Endodermal cell (in vitro differentiated cells): Measurements from ENCODE around the gene METTL9. TPM values are rescaled to one million over a fixed set of nuclear protein-coding genes. Genes with fewer than 3 reads are reported as not detected.
"Not testable (repeated sequence)": the region's sequence is repeated elsewhere in the genome, so short reads cannot be mapped to it uniquely, and the experiment has no call there.

Experiments
- DNase-seq: peaks from one replicate; pipeline ENCODE4 v3.0.0-alpha.2; 2017
- H3K27ac ChIP-seq: 2 replicates; pipeline ENCODE4 v1.5.1; 2013; ENCODE audit warnings: mild to moderate bottlenecking, low read depth, low read length, moderate library complexity
- H3K27me3 ChIP-seq: 2 replicates; pipeline ENCODE4 v1.6.1; 2013; ENCODE audit warnings: mild to moderate bottlenecking, low read length, moderate library complexity; ENCODE audit not compliant: insufficient read depth, control insufficient read depth, poor library complexity, severe bottlenecking
- H3K36me3 ChIP-seq: 2 replicates; pipeline ENCODE4 v1.7.0; 2013; ENCODE audit warnings: mild to moderate bottlenecking, low read length, moderate library complexity; ENCODE audit not compliant: control insufficient read depth, insufficient read depth
- H3K4me1 ChIP-seq: one replicate; pipeline ENCODE4 v1.7.0; 2013; ENCODE audit warnings: low read length; ENCODE audit not compliant: control insufficient read depth, insufficient read depth
- H3K4me3 ChIP-seq: 2 replicates; pipeline ENCODE4 v1.5.1; 2013; ENCODE audit warnings: mild to moderate bottlenecking, low read length, moderate library complexity
- H3K9ac ChIP-seq: 2 replicates; pipeline ENCODE4 v1.6.1; 2013; ENCODE audit warnings: mild to moderate bottlenecking, low read length, moderate library complexity; ENCODE audit not compliant: poor library complexity, severe bottlenecking; ENCODE audit errors: extremely low read depth
- H3K9me3 ChIP-seq: 2 replicates; pipeline ENCODE4 v1.6.1; 2013; ENCODE audit warnings: mild to moderate bottlenecking, low read length, moderate library complexity; ENCODE audit not compliant: control insufficient read depth
- H3K27ac Mint-ChIP-seq: 2 replicates; pipeline ENCODE4 v1.8.0; 2020; ENCODE audit warnings: mixed read lengths
- H3K27me3 Mint-ChIP-seq: 2 replicates; pipeline ENCODE4 v1.8.0; 2021; ENCODE audit warnings: mild to moderate bottlenecking, mixed read lengths; ENCODE audit not compliant: insufficient read depth
- H3K36me3 Mint-ChIP-seq: 2 replicates; pipeline ENCODE4 v1.8.0; 2020; ENCODE audit warnings: low read depth, mixed read lengths
- H3K4me1 Mint-ChIP-seq: 2 replicates; pipeline ENCODE4 v1.8.0; 2020; ENCODE audit warnings: mixed read lengths
- H3K4me3 Mint-ChIP-seq: 2 replicates; pipeline ENCODE4 v1.8.0; 2020; ENCODE audit warnings: mild to moderate bottlenecking, moderate library complexity, mixed read lengths
- H3K9me3 Mint-ChIP-seq: 2 replicates; pipeline ENCODE4 v1.8.0; 2020; ENCODE audit warnings: mild to moderate bottlenecking, mixed read lengths
- WGBS, 2 experiments: methylation state at CpG; one replicate each; pipeline versions ENCODE4 v1.1.5 to v1.1.7; 2013; ENCODE audit warnings: missing lambda C conversion rate in 2 of 2, mixed read lengths in 1 of 2; ENCODE audit not compliant: insufficient coverage in 1 of 2, insufficient read length in 1 of 2; 5-methylcytosine and 5-hydroxymethylcytosine counted together
- long read RNA-seq, 4 experiments: library from polyadenylated mRNA in 2 of 4; library from RNA in 1 of 4; library from capped mRNA in 1 of 4; stranded (forward) in 3 of 4; unstranded in 1 of 4; transcript quantifications; one replicate each; pipeline ENCODE4 v2.0.0, GENCODE V29; 2020 to 2021; ENCODE audit warnings: inconsistent platforms in 1 of 4
- polyA plus RNA-seq, 2 experiments: library from polyadenylated mRNA; stranded (reverse); fragments of 50-300 nt; gene quantifications; one replicate each; pipeline ENCODE4 v1.2.3, GENCODE V29; 2013
- total RNA-seq, 2 donors: library from RNA; stranded (reverse); fragmentation: NEBNext Ultra II Directional in 1 of 2; extraction: Animal tissue kit (Norgen Biotek cat#: 25700) in 1 of 2; gene quantifications; 2 replicates in 1 of 2; 3 replicates in 1 of 2; pipeline ENCODE4 v1.2.1, GENCODE V29; 2021
- TF ChIP-seq, protein P1 (sequence below): fragments of 200-600 bp; sonication (generic); conservative IDR thresholded peaks from 2 replicates; pipeline ENCODE4 v1.5.0; 2021; ENCODE audit warnings: antibody characterized with exemption, mild to moderate bottlenecking

Gene METTL9
- 100 to 1,000 TPM; 145 to 149 TPM for total RNA-seq
- 188 TPM for polyA plus RNA-seq (2013, experiment 1 of 2)
- 168 TPM for polyA plus RNA-seq (2013, experiment 2 of 2)
- long read RNA-seq, experiment 1, full-length matches to known transcripts, result 74 of 99 reads
- long read RNA-seq, experiment 1, partial matches to known transcripts, result 9 of 99 reads
- long read RNA-seq, experiment 1, other reads (novel, unspliced or antisense), result 16 of 99 reads
- long read RNA-seq, experiment 2, full-length matches to known transcripts, result 196 of 233 reads
- long read RNA-seq, experiment 2, partial matches to known transcripts, result 6 of 233 reads
- long read RNA-seq, experiment 2, other reads (novel, unspliced or antisense), result 31 of 233 reads
- long read RNA-seq, experiment 3, full-length matches to known transcripts, result 474 of 522 reads
- long read RNA-seq, experiment 3, partial matches to known transcripts, result 4 of 522 reads
- long read RNA-seq, experiment 3, other reads (novel, unspliced or antisense), result 44 of 522 reads
- long read RNA-seq, experiment 4, full-length matches to known transcripts, result 1 of 52 reads
- long read RNA-seq, experiment 4, partial matches to known transcripts, result 50 of 52 reads
- long read RNA-seq, experiment 4, other reads (novel, unspliced or antisense), result 1 of 52 reads

DNA sequence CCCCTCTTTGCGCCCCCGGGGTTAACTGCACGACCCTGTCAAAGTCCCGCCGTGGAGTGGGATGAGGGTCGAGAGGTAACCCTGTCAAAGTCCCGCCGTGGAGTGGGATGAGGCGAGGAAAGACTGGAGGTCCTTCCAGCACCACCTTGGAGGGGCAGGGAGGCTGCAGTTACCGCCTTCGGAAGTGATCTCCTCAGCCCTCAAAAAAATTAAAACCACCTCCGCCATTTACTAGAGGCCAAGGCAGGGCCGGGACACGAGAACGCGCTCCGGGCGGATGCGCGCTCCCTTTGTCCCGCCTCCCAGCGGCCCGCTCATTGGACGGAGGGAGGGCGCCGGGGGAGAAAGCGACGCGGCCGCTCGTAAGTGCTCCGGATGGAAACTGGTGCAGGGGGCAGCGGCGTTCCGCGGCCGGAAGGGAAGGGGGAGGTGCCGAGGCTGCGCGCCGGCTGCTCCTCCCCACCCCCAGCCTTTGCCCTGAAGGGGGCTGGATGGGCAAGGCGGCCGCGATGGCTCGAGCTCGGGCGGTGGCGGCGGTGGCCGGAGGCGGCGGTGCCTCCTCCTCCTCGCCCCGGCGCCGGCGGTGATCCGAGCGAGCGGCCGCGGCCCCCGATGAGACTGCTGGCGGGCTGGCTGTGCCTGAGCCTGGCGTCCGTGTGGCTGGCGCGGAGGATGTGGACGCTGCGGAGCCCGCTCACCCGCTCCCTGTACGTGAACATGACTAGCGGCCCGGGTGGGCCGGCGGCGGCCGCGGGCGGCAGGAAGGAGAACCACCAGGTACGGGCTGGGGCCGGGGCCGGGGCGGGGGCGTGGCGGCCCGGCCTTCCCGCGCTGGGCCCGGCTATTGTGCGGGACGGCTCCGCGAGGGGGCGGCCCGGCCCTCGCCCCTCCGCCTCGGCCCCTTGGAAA is at the start of gene METTL9:
METTL9 (plus strand) TSS at position 456 of the 909 bp plus-strand sequence; CDS start at position 613, 157 bp downstream.
- TF ChIP-seq, protein P1, sequence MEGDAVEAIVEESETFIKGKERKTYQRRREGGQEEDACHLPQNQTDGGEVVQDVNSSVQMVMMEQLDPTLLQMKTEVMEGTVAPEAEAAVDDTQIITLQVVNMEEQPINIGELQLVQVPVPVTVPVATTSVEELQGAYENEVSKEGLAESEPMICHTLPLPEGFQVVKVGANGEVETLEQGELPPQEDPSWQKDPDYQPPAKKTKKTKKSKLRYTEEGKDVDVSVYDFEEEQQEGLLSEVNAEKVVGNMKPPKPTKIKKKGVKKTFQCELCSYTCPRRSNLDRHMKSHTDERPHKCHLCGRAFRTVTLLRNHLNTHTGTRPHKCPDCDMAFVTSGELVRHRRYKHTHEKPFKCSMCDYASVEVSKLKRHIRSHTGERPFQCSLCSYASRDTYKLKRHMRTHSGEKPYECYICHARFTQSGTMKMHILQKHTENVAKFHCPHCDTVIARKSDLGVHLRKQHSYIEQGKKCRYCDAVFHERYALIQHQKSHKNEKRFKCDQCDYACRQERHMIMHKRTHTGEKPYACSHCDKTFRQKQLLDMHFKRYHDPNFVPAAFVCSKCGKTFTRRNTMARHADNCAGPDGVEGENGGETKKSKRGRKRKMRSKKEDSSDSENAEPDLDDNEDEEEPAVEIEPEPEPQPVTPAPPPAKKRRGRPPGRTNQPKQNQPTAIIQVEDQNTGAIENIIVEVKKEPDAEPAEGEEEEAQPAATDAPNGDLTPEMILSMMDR, result peak; percentile 28
- Histone ChIP-seq H3K27ac (peak within 1 kb of the TSS; percentile 96), H3K9ac (peak within 1 kb of the TSS; percentile 81), H3K36me3 (no peaks in the 10 kb centered on the region), H3K4me1 (peaks cover 5% of the 10 kb centered on the region), H3K4me3 (peak within 1 kb of the TSS; percentile 94), H3K9me3 (no peaks in the 10 kb centered on the region), H3K27me3 (no peaks in the 10 kb centered on the region)
- H3K27ac Mint-ChIP-seq, result peak within 1 kb of the TSS; percentile 78
- peak within 1 kb of the TSS; percentile 83 for H3K4me3 Mint-ChIP-seq
- DNase-seq, result peak; percentile 97
- H3K4me1 Mint-ChIP-seq, result peaks cover 33% of the 10 kb centered on the region
- no peaks in the 10 kb centered on the region for H3K36me3 Mint-ChIP-seq
- 0 to 1% methylated on average over 21 to 100 of the region's 100 CpGs for WGBS, 2 experiments
- H3K27me3 Mint-ChIP-seq, result no peaks in the 10 kb centered on the region
- H3K9me3 Mint-ChIP-seq, result no peaks in the 10 kb centered on the region

DNA sequence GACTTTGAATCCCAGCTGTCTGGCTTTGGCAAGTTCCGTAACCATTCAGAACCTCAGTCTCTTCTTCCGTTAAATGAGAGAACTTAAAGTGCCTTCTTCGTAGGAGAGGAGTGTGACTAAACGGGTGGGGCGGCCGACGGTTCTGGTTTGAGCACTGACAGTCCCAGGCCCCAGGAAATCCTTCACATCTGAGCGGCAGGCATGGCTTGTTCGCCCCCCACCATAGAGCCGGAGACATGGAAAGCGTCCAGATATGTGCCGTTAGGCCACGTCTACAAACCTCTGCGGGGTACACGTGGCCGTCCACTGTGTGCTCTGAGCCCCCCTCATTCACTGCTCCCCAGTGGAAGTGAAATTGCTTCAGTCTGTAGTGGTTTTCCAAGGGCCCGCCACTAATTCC is 49.4 kb upstream of the METTL9 start:
- not testable (repeated sequence) for H3K9ac ChIP-seq, H3K27ac Mint-ChIP-seq, H3K27me3 ChIP-seq, H3K9me3 ChIP-seq, H3K27ac ChIP-seq, H3K4me3 ChIP-seq, H3K36me3 ChIP-seq, H3K4me1 Mint-ChIP-seq, H3K4me1 ChIP-seq, H3K36me3 Mint-ChIP-seq, H3K4me3 Mint-ChIP-seq, H3K9me3 Mint-ChIP-seq, DNase-seq
- H3K27me3 Mint-ChIP-seq, result peaks cover 30% of the 10 kb centered on the region
- TF ChIP-seq, protein P1, result peak; percentile 8
- 92% methylated on average over 8 to 16 of the region's 17 CpGs for WGBS, 2 experiments

DNA sequence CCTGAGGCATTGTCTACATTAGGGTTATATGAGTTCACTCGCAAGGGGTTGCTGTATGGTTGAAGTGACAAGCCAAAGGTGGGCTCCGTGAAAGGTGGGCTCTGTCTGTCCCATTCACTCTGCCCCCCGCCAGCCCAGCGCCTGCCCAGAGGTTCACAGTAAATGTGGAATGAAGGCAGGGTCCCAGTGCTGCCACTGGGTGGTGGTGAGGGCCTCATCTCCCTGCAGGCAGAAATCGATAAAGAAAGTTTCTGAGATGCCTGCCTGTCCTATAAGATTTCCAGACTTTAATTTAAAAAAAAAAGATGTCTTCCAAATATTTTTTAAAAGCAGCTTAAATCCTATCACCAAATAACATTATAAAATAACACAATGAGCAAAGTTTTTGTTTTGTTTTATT is 48.9 kb upstream of the METTL9 start:
- H3K36me3 Mint-ChIP-seq, H3K27ac ChIP-seq, H3K4me3 Mint-ChIP-seq, H3K4me1 Mint-ChIP-seq, H3K27me3 ChIP-seq, H3K9me3 Mint-ChIP-seq, H3K9me3 ChIP-seq, H3K9ac ChIP-seq, H3K27ac Mint-ChIP-seq, DNase-seq, H3K36me3 ChIP-seq, H3K4me1 ChIP-seq, H3K4me3 ChIP-seq: not testable (repeated sequence)
- no CpG with 5 or more reads among the region's 5 CpGs for WGBS, 2 experiments
- TF ChIP-seq, protein P1, result peak; percentile 61
- H3K27me3 Mint-ChIP-seq, result peaks cover 33% of the 10 kb centered on the region

DNA sequence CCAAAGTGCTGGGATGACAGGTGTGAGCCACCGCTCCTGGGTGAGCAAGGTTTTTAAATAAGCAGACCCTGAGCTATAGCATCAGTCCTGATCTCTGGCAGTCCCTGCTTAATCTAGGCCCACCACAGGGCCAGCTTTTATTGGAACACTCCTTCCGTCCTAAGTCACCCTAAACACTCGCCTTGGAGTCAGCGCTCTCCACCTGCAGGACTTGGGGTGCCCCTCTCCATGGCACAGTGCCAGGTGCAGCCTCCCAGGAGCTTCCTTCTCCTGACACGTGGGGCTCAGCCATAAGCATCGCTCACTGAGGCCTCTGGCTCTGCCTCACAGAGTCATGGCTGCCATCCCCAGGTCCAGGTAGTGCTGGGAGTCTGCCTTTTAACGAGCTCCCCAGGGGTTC is 48.3 kb upstream of the METTL9 start:
- H3K27ac ChIP-seq, H3K27me3 ChIP-seq, H3K4me1 Mint-ChIP-seq, H3K4me3 ChIP-seq, H3K27ac Mint-ChIP-seq, DNase-seq, H3K9me3 ChIP-seq, H3K9me3 Mint-ChIP-seq, H3K36me3 ChIP-seq, H3K4me3 Mint-ChIP-seq, H3K36me3 Mint-ChIP-seq, H3K4me1 ChIP-seq, H3K9ac ChIP-seq: not testable (repeated sequence)
- peaks cover 34% of the 10 kb centered on the region for H3K27me3 Mint-ChIP-seq
- 79% methylated on average over 3 of the region's 7 CpGs; no CpG with 5 or more reads in 1 of the 2 experiments for WGBS, 2 experiments
